Measurements from ENCODE around the gene TMEM171.

TMEM171 gene

DNA sequence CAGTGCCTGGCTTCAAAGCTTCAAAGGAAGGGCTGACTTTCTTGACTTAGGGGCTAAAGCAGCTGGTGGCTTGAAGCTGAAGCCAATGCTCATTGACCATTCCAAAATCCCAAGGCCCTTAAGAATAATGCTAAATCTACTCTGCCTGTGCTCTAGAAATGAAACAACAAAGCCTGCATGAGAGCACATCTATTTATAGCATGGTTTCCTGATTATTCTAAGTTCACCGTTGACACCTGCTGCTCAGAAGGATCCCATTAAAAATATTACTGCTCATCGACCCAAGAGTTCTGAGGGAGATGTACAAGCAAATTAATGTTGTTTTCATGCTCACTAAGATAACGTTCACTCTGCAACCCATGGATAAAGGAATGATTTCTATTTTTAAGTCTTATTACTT lies 59.4 kb downstream of the TMEM171 start:
- Histone ChIP-seq H2AFZ (ENCODE audit: low read depth, low read length) (no peak overlapping the region), H3K4me3 (ENCODE audit: low read depth in 1 of 2, low read length in 2 of 2) (no peak overlapping the region), H3K4me1 (ENCODE audit: insufficient read depth, low read length) (no peaks in the 10 kb centered on the region), H3K9ac (ENCODE audit: low read depth, low read length) (no peak overlapping the region), H3K4me2 (ENCODE audit: insufficient read depth, low read length) (no peak overlapping the region), H3K27me3 (ENCODE audit: insufficient read depth, low read length, poor library complexity) (peaks cover 14% of the 10 kb centered on the region), H4K20me1 (ENCODE audit: insufficient read depth, low read length) (no peaks in the 10 kb centered on the region), H3K36me3 (ENCODE audit: insufficient read depth, low read length) (no peaks in the 10 kb centered on the region), H3K27ac (ENCODE audit: low read length) (no peak overlapping the region), H3K9me3 (ENCODE audit: insufficient read depth, low read length, severe bottlenecking) (no peaks in the 10 kb centered on the region), H3K79me2 (ENCODE audit: insufficient read depth, low read length) (no peaks in the 10 kb centered on the region)
- DNase-seq (no peak), ATAC-seq (ENCODE audit: insufficient read depth, low read depth) (no peak)
- TF ChIP-seq, protein P1, sequence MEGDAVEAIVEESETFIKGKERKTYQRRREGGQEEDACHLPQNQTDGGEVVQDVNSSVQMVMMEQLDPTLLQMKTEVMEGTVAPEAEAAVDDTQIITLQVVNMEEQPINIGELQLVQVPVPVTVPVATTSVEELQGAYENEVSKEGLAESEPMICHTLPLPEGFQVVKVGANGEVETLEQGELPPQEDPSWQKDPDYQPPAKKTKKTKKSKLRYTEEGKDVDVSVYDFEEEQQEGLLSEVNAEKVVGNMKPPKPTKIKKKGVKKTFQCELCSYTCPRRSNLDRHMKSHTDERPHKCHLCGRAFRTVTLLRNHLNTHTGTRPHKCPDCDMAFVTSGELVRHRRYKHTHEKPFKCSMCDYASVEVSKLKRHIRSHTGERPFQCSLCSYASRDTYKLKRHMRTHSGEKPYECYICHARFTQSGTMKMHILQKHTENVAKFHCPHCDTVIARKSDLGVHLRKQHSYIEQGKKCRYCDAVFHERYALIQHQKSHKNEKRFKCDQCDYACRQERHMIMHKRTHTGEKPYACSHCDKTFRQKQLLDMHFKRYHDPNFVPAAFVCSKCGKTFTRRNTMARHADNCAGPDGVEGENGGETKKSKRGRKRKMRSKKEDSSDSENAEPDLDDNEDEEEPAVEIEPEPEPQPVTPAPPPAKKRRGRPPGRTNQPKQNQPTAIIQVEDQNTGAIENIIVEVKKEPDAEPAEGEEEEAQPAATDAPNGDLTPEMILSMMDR (IDR thresholded peaks at IDR 0.05; ENCODE audit: borderline replicate concordance, extremely low read depth, low read length, poor library complexity, severe bottlenecking) = no peak
- TF ChIP-seq EZH2 (IDR thresholded peaks at IDR 0.05; ENCODE audit: borderline replicate concordance, low read depth, low read length, severe bottlenecking) = no peak

DNA sequence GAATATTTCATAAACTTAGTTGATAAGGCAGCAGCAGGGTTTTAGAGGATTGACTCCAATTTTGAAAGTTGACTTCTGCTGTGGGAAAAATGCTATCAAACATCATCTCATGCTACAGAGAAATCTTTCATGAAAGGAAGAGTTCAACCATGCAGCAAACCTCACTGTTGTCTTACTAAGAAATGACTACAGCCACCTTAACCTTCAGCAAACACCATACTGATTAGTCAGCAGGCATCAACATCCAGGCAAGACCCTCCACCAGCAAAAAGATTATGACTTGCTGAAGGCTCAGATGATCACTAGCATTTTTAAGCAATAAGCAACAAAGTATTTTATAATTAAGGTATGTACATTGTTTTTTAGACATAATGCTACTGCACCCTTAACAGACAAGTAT lies 60.2 kb downstream of the TMEM171 start:
- no peak overlapping the region for H3K4me3 ChIP-seq (ENCODE audit: low read depth in 1 of 2, low read length in 2 of 2)
- no peak overlapping the region for H2AFZ ChIP-seq (ENCODE audit: low read depth, low read length)
- H3K9me3 ChIP-seq (ENCODE audit: insufficient read depth, low read length, severe bottlenecking) = peaks cover 3% of the 10 kb centered on the region
- no peak overlapping the region for H3K27ac ChIP-seq (ENCODE audit: low read length)
- no peaks in the 10 kb centered on the region for H4K20me1 ChIP-seq (ENCODE audit: insufficient read depth, low read length)
- no peaks in the 10 kb centered on the region for H3K4me1 ChIP-seq (ENCODE audit: insufficient read depth, low read length)
- H3K27me3 ChIP-seq (ENCODE audit: insufficient read depth, low read length, poor library complexity) = peaks cover 14% of the 10 kb centered on the region
- no peak overlapping the region for H3K9ac ChIP-seq (ENCODE audit: low read depth, low read length)
- H3K36me3 ChIP-seq (ENCODE audit: insufficient read depth, low read length) = no peaks in the 10 kb centered on the region
- no peak for TF ChIP-seq EZH2 (IDR thresholded peaks at IDR 0.05; ENCODE audit: borderline replicate concordance, low read depth, low read length, severe bottlenecking)
- TF ChIP-seq, protein P1 (IDR thresholded peaks at IDR 0.05; ENCODE audit: borderline replicate concordance, extremely low read depth, low read length, poor library complexity, severe bottlenecking) = no peak
- no peak overlapping the region for H3K4me2 ChIP-seq (ENCODE audit: insufficient read depth, low read length)
- no peaks in the 10 kb centered on the region for H3K79me2 ChIP-seq (ENCODE audit: insufficient read depth, low read length)
- DNase-seq (no peak), ATAC-seq (ENCODE audit: insufficient read depth, low read depth) (no peak)
